GM23338 (cell line): Measurements from ENCODE around the gene VAMP7. TPM values are rescaled to one million over a fixed set of nuclear protein-coding genes. Genes with fewer than 3 reads are reported as not detected.
"Not testable (repeated sequence)": the region's sequence is repeated elsewhere in the genome, so short reads cannot be mapped to it uniquely, and the experiment has no call there.

ENCODE experiments used
- ATAC-seq: fragments of 200-7000 bp; cut with Tn5 transposase; 3 replicates; pipeline ENCODE4 v1.9.1; 2020
- DNase-seq: peaks from one replicate; pipeline ENCODE4 v3.0.0-alpha.2; 2015; ENCODE audit warnings: low spot score
- H2AFZ ChIP-seq: fragments of 200-600 bp; sonication (generic); 2 replicates; pipeline ENCODE4 v1.8.0; 2016; ENCODE audit warnings: antibody characterized with exemption, mild to moderate bottlenecking, moderate library complexity
- H3F3A ChIP-seq: fragments of 200-600 bp; sonication (generic); replicated peaks from 2 replicates; pipeline ENCODE4 v1.8.0; 2017; ENCODE audit warnings: antibody characterized with exemption, mixed run types, low read depth
- H3K27ac ChIP-seq: fragments of 200-600 bp; sonication (generic); 2 replicates; pipeline ENCODE4 v1.6.1; 2016; ENCODE audit warnings: low read depth
- H3K27me3 ChIP-seq: fragments of 200-600 bp; sonication (generic); 2 replicates; pipeline ENCODE4 v1.8.0; 2016; ENCODE audit warnings: mild to moderate bottlenecking, mixed run types, moderate library complexity; ENCODE audit not compliant: insufficient read depth
- H3K36me3 ChIP-seq: fragments of 200-600 bp; sonication (generic); 2 replicates; pipeline ENCODE4 v1.8.0; 2016; ENCODE audit warnings: mild to moderate bottlenecking; ENCODE audit not compliant: insufficient read depth
- H3K4me1 ChIP-seq: fragments of 200-600 bp; sonication (generic); 2 replicates; pipeline ENCODE4 v1.8.0; 2016; ENCODE audit warnings: mild to moderate bottlenecking, moderate library complexity; ENCODE audit not compliant: insufficient read depth
- H3K4me2 ChIP-seq: fragments of 200-600 bp; sonication (generic); 2 replicates; pipeline ENCODE4 v1.7.1; 2017; ENCODE audit warnings: mixed run types
- H3K4me3 ChIP-seq: fragments of 200-600 bp; sonication (generic); 2 replicates; pipeline ENCODE4 v1.6.1; 2016; ENCODE audit warnings: mixed run types
- H3K79me2 ChIP-seq: fragments of 200-600 bp; sonication (generic); replicated peaks from 2 replicates; pipeline ENCODE4 v1.8.0; 2017; ENCODE audit warnings: mild to moderate bottlenecking; ENCODE audit not compliant: insufficient read depth
- H3K9me2 ChIP-seq: fragments of 200-600 bp; sonication (generic); 2 replicates; pipeline ENCODE4 v1.8.0; 2017; ENCODE audit not compliant: insufficient read depth
- H4K20me1 ChIP-seq: fragments of 200-600 bp; sonication (generic); replicated peaks from 2 replicates; pipeline ENCODE4 v1.8.0; 2017; ENCODE audit warnings: mild to moderate bottlenecking; ENCODE audit not compliant: insufficient read depth
- H3K27ac Mint-ChIP-seq: 2 replicates; pipeline ENCODE4 v1.8.0; 2020; ENCODE audit warnings: inconsistent platforms, mild to moderate bottlenecking, moderate library complexity, mixed read lengths
- H3K27me3 Mint-ChIP-seq: 3 replicates; pipeline ENCODE4 v1.8.0; 2022; ENCODE audit warnings: low read depth, mild to moderate bottlenecking, moderate library complexity, mixed read lengths, inconsistent platforms; ENCODE audit not compliant: insufficient read depth, poor library complexity
- H3K36me3 Mint-ChIP-seq: 3 replicates; pipeline ENCODE4 v1.8.0; 2021; ENCODE audit warnings: low read depth, mild to moderate bottlenecking, inconsistent platforms, moderate library complexity, mixed read lengths
- H3K4me1 Mint-ChIP-seq: 3 replicates; pipeline ENCODE4 v1.8.0; 2020; ENCODE audit warnings: mild to moderate bottlenecking, inconsistent platforms, mixed read lengths
- H3K4me3 Mint-ChIP-seq: 3 replicates; pipeline ENCODE4 v1.8.0; 2021; ENCODE audit warnings: moderate library complexity, mild to moderate bottlenecking, inconsistent platforms, mixed read lengths
- H3K9me3 Mint-ChIP-seq: 3 replicates; pipeline ENCODE4 v1.8.0; 2020; ENCODE audit warnings: moderate library complexity, mild to moderate bottlenecking, inconsistent platforms, mixed read lengths
- EZH2 ChIP-seq: fragments of 200-600 bp; sonication (generic); IDR thresholded peaks from one replicate; pipeline ENCODE4 v1.8.0; 2017; ENCODE audit warnings: antibody characterized with exemption, mild to moderate bottlenecking, low read depth; ENCODE audit not compliant: unreplicated experiment
- JUNB ChIP-seq: IDR thresholded peaks from one replicate; pipeline ENCODE4 v1.6.1; 2016; ENCODE audit warnings: antibody characterized with exemption; ENCODE audit not compliant: unreplicated experiment
- POLR2AphosphoS5 ChIP-seq: IDR thresholded peaks from 2 replicates; pipeline ENCODE4 v1.6.1; 2016; ENCODE audit warnings: antibody characterized with exemption, low read depth
- STAT1 ChIP-seq: IDR thresholded peaks from one replicate; pipeline ENCODE4 v1.6.1; 2016; ENCODE audit warnings: antibody characterized with exemption; ENCODE audit not compliant: unreplicated experiment
- ZNF114 ChIP-seq: fragments of 250-450 bp; sonication (Bioruptor Pico); IDR thresholded peaks from 2 replicates; pipeline ENCODE4 v1.5.0; 2020; ENCODE audit warnings: mild to moderate bottlenecking, moderate library complexity
- ZNF331 ChIP-seq: fragments of 250-450 bp; sonication (Bioruptor Pico); IDR thresholded peaks from 2 replicates; pipeline ENCODE4 v1.5.0; 2020; ENCODE audit warnings: low read depth, mild to moderate bottlenecking, moderate library complexity
- polyA plus RNA-seq: library from polyadenylated mRNA; unstranded; fragments of >200 nt; fragmentation: Nextera tagmentation; extraction: Ambion mirVana; gene quantifications from 2 replicates; pipeline ENCODE4 v1.2.1, GENCODE V29; 2016
- total RNA-seq: library from RNA; depleted of rRNA; stranded (reverse); fragments of >200 nt; shearing (Covaris generic); gene quantifications from 2 replicates; pipeline ENCODE4 v1.2.3, GENCODE V29; 2014
- TF ChIP-seq, protein P1 (sequence below): IDR thresholded peaks from 2 replicates; pipeline ENCODE4 v1.6.1; 2016; ENCODE audit warnings: antibody characterized with exemption
- TF ChIP-seq, protein P2 (sequence below): fragments of 250-450 bp; sonication (Bioruptor Pico); IDR thresholded peaks from 2 replicates; pipeline ENCODE4 v1.5.0; 2020; ENCODE audit warnings: mild to moderate bottlenecking, moderate library complexity
- TF ChIP-seq, protein P3 (sequence below): IDR thresholded peaks from one replicate; pipeline ENCODE4 v1.6.1; 2018; ENCODE audit warnings: antibody characterized with exemption; ENCODE audit not compliant: unreplicated experiment

Gene VAMP7
- total and polyA plus RNA-seq, 2 experiments from 2014 or later = 14.0 to 22.7 TPM

DNA sequence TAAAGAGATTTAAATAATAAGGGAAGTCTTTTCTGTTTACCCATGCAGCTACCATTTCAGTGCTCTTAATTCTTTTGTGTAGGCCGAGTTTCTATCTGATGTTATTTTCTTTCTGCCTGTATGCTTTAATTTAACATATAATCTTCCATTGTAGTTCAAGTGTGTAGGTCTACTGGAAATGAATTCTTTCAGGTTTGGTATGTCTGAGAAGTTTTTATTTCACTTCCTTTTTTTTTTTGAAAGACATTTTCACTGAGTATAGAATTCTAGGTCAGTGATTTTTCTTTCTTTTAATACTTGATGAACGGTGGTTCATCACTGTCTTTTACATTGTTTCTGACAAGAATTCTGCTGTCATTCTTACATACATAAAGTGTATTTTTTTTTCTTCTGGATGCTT, 42.1 kb downstream of the VAMP7 start (continued):
- no peak for TF ChIP-seq EZH2
- no peak for TF ChIP-seq JUNB
- TF ChIP-seq STAT1 = no peak

DNA sequence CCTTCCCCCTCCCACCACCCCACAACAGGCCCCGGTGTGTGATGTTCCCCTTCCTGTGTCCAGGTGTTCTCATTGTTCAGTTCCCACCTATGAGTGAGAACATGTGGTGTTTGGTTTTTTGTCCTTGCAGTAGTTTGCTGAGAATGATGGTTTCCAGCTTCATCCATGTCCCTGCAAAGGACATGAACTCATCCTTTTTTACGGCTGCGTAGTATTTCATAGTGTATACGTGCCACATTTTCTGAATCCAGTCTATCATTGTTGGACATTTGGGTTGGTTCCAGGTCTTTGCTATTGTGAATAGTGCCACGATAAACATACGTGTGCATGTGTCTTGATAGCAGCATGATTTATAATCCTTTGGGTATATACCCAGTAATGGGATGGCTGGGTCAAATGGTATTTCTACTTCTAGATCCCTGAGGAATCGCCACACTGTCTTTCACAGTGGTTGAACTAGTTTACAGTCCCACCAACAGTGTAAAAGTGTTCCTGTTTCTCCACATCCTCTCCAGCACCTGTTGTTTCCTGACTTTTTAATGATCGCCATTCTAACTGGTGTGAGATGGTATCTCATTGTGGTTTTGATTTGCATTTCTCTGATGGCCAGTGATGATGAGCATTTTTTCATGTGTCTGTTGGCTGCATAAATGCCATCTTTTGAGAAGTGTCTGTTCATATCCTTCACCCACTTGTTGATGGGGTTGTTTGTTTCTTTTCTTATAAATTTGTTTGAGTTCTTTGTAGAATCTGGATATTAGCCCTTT, 49.9 kb downstream of the VAMP7 start:
- not testable (repeated sequence) for H3K4me3 ChIP-seq, ATAC-seq
- H3K36me3 Mint-ChIP-seq = peaks cover 87% of the 10 kb centered on the region

DNA sequence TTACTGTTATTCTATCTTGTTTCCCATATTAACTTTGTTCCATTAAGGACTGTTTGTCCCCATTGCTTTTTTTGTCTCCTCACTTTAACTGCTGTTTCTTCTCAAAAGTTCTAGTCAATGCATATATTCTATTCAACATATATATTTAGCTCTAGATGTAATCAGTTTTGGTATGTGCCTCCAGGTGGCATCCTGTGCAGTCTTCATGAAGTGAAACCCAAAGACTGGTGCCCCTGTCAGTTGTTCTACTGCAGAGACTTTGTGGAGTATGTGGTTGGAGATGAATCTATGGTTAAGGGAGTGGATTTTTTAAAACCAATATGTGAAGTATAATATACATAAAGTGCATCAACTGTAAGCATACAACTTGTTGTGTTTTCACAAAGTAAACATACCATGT, 57.0 kb downstream of the VAMP7 start:
- H4K20me1 ChIP-seq = no peaks in the 10 kb centered on the region
- no peak overlapping the region for H3K4me3 ChIP-seq
- H3K27me3 Mint-ChIP-seq = no peaks in the 10 kb centered on the region
- no peaks in the 10 kb centered on the region for H3K4me1 Mint-ChIP-seq
- H3K9me2 ChIP-seq = no peaks in the 10 kb centered on the region
- no peaks in the 10 kb centered on the region for H3K79me2 ChIP-seq
- H3K4me2 ChIP-seq = no peak overlapping the region
- peaks cover 86% of the 10 kb centered on the region for H3K9me3 Mint-ChIP-seq
- no peak overlapping the region for H3K27ac Mint-ChIP-seq
- H3F3A ChIP-seq = no peaks in the 10 kb centered on the region
- no peak overlapping the region for H3K27ac ChIP-seq
- peaks cover 10% of the 10 kb centered on the region for H3K36me3 ChIP-seq
- no peaks in the 10 kb centered on the region for H3K4me1 ChIP-seq
- no peak overlapping the region for H2AFZ ChIP-seq
- H3K36me3 Mint-ChIP-seq = peaks cover 47% of the 10 kb centered on the region
- no peak for ATAC-seq
- H3K27me3 ChIP-seq = no peaks in the 10 kb centered on the region
- no peak for DNase-seq
- no peak overlapping the region for H3K4me3 Mint-ChIP-seq
- TF ChIP-seq POLR2AphosphoS5 (no peak), ZNF331 (CRISPR knock-in tag) (no peak), ZNF114 (CRISPR knock-in tag) (no peak), EZH2 (no peak), STAT1 (no peak)
- TF ChIP-seq, protein P1, sequence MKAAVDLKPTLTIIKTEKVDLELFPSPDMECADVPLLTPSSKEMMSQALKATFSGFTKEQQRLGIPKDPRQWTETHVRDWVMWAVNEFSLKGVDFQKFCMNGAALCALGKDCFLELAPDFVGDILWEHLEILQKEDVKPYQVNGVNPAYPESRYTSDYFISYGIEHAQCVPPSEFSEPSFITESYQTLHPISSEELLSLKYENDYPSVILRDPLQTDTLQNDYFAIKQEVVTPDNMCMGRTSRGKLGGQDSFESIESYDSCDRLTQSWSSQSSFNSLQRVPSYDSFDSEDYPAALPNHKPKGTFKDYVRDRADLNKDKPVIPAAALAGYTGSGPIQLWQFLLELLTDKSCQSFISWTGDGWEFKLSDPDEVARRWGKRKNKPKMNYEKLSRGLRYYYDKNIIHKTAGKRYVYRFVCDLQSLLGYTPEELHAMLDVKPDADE = no peak
- TF ChIP-seq, protein P2, sequence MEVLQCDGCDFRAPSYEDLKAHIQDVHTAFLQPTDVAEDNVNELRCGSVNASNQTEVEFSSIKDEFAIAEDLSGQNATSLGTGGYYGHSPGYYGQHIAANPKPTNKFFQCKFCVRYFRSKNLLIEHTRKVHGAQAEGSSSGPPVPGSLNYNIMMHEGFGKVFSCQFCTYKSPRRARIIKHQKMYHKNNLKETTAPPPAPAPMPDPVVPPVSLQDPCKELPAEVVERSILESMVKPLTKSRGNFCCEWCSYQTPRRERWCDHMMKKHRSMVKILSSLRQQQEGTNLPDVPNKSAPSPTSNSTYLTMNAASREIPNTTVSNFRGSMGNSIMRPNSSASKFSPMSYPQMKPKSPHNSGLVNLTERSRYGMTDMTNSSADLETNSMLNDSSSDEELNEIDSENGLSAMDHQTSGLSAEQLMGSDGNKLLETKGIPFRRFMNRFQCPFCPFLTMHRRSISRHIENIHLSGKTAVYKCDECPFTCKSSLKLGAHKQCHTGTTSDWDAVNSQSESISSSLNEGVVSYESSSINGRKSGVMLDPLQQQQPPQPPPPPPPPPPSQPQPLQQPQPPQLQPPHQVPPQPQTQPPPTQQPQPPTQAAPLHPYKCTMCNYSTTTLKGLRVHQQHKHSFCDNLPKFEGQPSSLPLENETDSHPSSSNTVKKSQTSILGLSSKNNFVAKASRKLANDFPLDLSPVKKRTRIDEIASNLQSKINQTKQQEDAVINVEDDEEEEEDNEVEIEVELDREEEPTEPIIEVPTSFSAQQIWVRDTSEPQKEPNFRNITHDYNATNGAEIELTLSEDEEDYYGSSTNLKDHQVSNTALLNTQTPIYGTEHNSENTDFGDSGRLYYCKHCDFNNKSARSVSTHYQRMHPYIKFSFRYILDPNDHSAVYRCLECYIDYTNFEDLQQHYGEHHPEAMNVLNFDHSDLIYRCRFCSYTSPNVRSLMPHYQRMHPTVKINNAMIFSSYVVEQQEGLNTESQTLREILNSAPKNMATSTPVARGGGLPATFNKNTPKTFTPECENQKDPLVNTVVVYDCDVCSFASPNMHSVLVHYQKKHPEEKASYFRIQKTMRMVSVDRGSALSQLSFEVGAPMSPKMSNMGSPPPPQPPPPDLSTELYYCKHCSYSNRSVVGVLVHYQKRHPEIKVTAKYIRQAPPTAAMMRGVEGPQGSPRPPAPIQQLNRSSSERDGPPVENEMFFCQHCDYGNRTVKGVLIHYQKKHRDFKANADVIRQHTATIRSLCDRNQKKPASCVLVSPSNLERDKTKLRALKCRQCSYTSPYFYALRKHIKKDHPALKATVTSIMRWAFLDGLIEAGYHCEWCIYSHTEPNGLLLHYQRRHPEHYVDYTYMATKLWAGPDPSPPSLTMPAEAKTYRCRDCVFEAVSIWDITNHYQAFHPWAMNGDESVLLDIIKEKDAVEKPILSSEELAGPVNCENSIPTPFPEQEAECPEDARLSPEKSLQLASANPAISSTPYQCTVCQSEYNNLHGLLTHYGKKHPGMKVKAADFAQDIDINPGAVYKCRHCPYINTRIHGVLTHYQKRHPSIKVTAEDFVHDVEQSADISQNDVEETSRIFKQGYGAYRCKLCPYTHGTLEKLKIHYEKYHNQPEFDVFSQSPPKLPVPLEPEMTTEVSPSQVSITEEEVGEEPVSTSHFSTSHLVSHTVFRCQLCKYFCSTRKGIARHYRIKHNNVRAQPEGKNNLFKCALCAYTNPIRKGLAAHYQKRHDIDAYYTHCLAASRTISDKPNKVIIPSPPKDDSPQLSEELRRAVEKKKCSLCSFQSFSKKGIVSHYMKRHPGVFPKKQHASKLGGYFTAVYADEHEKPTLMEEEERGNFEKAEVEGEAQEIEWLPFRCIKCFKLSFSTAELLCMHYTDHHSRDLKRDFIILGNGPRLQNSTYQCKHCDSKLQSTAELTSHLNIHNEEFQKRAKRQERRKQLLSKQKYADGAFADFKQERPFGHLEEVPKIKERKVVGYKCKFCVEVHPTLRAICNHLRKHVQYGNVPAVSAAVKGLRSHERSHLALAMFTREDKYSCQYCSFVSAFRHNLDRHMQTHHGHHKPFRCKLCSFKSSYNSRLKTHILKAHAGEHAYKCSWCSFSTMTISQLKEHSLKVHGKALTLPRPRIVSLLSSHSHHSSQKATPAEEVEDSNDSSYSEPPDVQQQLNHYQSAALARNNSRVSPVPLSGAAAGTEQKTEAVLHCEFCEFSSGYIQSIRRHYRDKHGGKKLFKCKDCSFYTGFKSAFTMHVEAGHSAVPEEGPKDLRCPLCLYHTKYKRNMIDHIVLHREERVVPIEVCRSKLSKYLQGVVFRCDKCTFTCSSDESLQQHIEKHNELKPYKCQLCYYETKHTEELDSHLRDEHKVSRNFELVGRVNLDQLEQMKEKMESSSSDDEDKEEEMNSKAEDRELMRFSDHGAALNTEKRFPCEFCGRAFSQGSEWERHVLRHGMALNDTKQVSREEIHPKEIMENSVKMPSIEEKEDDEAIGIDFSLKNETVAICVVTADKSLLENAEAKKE (CRISPR knock-in tag) = no peak
- TF ChIP-seq, protein P3, sequence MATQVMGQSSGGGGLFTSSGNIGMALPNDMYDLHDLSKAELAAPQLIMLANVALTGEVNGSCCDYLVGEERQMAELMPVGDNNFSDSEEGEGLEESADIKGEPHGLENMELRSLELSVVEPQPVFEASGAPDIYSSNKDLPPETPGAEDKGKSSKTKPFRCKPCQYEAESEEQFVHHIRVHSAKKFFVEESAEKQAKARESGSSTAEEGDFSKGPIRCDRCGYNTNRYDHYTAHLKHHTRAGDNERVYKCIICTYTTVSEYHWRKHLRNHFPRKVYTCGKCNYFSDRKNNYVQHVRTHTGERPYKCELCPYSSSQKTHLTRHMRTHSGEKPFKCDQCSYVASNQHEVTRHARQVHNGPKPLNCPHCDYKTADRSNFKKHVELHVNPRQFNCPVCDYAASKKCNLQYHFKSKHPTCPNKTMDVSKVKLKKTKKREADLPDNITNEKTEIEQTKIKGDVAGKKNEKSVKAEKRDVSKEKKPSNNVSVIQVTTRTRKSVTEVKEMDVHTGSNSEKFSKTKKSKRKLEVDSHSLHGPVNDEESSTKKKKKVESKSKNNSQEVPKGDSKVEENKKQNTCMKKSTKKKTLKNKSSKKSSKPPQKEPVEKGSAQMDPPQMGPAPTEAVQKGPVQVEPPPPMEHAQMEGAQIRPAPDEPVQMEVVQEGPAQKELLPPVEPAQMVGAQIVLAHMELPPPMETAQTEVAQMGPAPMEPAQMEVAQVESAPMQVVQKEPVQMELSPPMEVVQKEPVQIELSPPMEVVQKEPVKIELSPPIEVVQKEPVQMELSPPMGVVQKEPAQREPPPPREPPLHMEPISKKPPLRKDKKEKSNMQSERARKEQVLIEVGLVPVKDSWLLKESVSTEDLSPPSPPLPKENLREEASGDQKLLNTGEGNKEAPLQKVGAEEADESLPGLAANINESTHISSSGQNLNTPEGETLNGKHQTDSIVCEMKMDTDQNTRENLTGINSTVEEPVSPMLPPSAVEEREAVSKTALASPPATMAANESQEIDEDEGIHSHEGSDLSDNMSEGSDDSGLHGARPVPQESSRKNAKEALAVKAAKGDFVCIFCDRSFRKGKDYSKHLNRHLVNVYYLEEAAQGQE = no peak

More for the DNA sequence above, 49.9 kb downstream of the VAMP7 start:
- H3K4me1 Mint-ChIP-seq, H3K27me3 Mint-ChIP-seq, H3K4me1 ChIP-seq, DNase-seq, H4K20me1 ChIP-seq, H3F3A ChIP-seq, H2AFZ ChIP-seq, H3K4me3 Mint-ChIP-seq, H3K9me2 ChIP-seq, H3K79me2 ChIP-seq, H3K27ac ChIP-seq, H3K4me2 ChIP-seq, H3K27me3 ChIP-seq, H3K27ac Mint-ChIP-seq: not testable (repeated sequence)
- H3K36me3 ChIP-seq = peaks cover 13% of the 10 kb centered on the region
- H3K9me3 Mint-ChIP-seq = peaks cover 94% of the 10 kb centered on the region
